H1 (cell line): ENCODE data around the gene TNFSF15. TPM values are rescaled to one million over a fixed set of nuclear protein-coding genes. Genes with fewer than 3 reads are reported as not detected.

ENCODE experiments used
- POLR2A ChIP-seq, 2 experiments: IDR thresholded peaks; 1 replicate in 1 of 2; 2 replicates in 1 of 2; pipeline ENCODE4 v1.6.1; 2011; ENCODE audit warnings: low read depth in 2 of 2, low read length in 2 of 2, mild to moderate bottlenecking in 2 of 2; ENCODE audit errors: control extremely low read depth in 1 of 2
- polyA plus RNA-seq, 7 experiments: library from polyadenylated mRNA; depleted of rRNA in 3 of 7; stranded (reverse) in 5 of 7; unstranded in 2 of 7; fragments of >200 nt in 5 of 7; fragments of 200-250 nt in 2 of 7; gene quantifications; 1 replicate in 5 of 7; 2 replicates in 1 of 7; 4 replicates in 1 of 7; pipeline versions ENCODE4 v1.2.1 to v1.2.3, GENCODE V29; 2011 to 2013; ENCODE audit warnings: missing spikeins in 2 of 7, mixed read lengths in 2 of 7
- total RNA-seq: library from RNA; stranded (reverse); fragmentation: NEBNext Ultra II Directional; extraction: Animal tissue kit (Norgen Biotek cat#: 25700); gene quantifications from 2 replicates; pipeline ENCODE4 v1.2.1, GENCODE V29; 2021

Gene TNFSF15
- total and polyA plus RNA-seq, 2 of the 8 experiments (the other 6 are each of a cell fraction or from before 2014, with no cell fraction given): 0.09 to 0.17 TPM

GRCh38 chr9:114803479-114804265 is 2.2 kb downstream of the TNFSF15 start (continued):
- no peak for TF ChIP-seq POLR2A (IDR thresholded peaks at IDR 0.05; ENCODE audit: control extremely low read depth in 1 of 2, low read depth in 2 of 2, low read length in 2 of 2)
